NCI-H748 treated with DMSO at 0.1 percent for 48 hours (cell line): Measurements from ENCODE around the gene ATXN7L3.
"Not testable (repeated sequence)": the region's sequence is repeated elsewhere in the genome, so short reads cannot be mapped to it uniquely, and the experiment has no call there.

ENCODE experiments used
- DNase-seq: peaks from one replicate; lab custom pipeline; 2025; lab: John Stamatoyannopoulos, UW

The ATXN7L3 gene

DNA sequence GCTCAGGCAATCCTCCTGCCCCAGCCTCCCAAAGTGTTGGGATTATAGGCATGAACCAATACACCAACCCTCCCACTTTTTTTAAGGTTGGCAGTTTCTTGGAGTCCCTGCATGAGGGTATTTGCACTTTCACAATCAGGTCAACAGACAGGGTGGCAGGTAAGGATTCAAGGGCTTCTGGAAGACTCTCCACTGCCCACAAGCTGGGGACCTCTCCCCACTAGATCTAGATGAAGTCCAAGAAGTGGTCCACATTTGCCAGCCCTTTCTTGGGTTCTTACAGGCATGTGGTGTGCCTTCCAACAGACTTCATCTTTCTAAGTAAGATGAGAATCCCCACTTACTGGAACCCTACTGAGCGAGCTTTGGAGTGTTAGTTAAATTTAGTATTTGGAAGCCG lies 25.3 kb downstream of the ATXN7L3 start:
- no peak for DNase-seq

- no peak for DNase-seq
Observed at GRCh38 chr17:44171931-44172455, 27.7 kb downstream of the ATXN7L3 start.

- DNase-seq, result no peak
Observed at GRCh38 chr17:44170499-44171201, 29.0 kb downstream of the ATXN7L3 start, which contains the start of gene ASB16. TSS of gene ASB16 (plus strand) at chr17:44170704. CDS start at chr17:44170790, 86 bp downstream.

DNA sequence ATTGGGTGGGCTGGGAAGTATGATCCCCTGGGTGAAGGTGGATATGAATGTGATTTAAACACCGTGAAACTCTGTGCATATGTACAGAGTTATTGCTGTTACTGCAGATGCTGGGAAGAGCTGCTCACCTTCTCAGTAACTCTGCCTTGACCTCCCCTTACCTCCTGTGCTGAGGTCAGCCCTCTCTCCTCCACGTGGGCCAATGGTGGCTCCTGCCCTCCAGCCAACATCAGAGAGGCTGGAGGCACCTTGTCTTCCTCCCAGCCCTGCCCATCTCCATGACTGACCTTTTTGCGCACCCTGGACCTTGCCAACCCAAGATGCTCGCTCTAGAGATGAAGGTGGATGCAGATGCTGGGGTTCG lies 29.6 kb downstream of the ATXN7L3 start:
- no peak for DNase-seq

DNA sequence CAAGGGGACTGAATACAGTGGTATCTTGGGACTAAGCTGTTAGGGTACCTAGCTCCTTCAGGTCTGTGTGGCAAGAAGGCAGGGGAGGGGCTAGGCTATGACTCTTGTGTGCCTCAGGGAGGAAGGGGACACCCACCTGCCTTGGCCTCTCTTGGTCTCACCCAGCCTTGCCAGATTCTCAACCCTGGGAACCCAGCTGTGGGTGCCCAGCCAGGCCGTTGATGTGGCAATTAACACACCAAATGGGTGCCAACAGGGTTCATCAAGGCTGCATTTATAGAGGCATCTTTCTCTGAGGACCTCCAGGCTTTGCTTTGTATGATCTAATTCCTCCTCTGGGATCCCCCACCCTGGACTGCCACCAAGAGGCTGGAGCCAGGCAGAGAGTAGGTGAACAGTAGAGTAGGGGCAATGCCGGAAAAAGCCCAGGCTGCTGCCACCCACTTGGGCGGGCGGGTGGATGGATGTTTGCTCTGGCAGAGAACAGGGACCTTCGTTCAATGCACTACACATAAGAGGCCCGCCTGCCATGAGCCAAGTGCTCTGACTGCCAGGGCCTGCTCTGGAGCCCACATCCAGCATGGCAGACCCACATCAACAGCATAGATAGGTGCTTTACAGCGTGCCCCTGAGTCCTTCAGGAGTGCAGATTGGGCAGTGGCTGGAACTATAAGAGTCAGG lies 32.4 kb downstream of the ATXN7L3 start:
- no peak for DNase-seq

- no peak for DNase-seq
Observed at GRCh38 chr17:44164476-44164875, 35.2 kb downstream of the ATXN7L3 start.

GRCh38 chr17:44159519-44160210 lies 40.0 kb downstream of the ATXN7L3 start:
- no peak for DNase-seq

GRCh38 chr17:44155488-44155887 lies 44.2 kb downstream of the ATXN7L3 start:
- no peak for DNase-seq

GRCh38 chr17:44152875-44153274 lies 46.8 kb downstream of the ATXN7L3 start:
- no peak for DNase-seq

- DNase-seq, result no peak
Observed at GRCh38 chr17:44149750-44150329, 49.8 kb downstream of the ATXN7L3 start.

GRCh38 chr17:44149066-44149465 lies 50.6 kb downstream of the ATXN7L3 start:
- not testable (repeated sequence) for DNase-seq

GRCh38 chr17:44147812-44148211 lies 51.9 kb downstream of the ATXN7L3 start:
- DNase-seq, result no peak

GRCh38 chr17:44146375-44147346 lies 53.0 kb downstream of the ATXN7L3 start:
- no peak for DNase-seq

- DNase-seq, result no peak
Observed at GRCh38 chr17:44144966-44145739, 54.5 kb downstream of the ATXN7L3 start.

DNA sequence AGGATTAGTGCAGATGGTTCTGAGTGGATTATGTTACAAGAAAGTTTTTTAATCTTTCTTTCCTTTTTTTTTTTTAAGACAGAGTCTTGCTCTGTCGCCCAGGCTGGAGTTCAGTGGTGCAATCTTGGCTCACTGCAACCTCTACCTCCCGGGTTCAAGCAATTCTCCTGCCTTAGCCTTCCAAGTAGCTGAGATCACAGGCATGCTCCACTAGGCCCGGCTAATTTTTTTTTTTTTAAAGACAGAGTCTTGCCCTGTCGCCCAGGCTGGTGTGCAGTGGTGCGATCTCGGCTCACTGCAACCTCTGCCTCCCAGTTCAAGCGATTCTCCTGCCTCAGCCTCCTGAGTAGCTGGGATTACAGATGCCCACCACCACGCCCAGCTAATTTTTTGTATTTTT lies 55.8 kb downstream of the ATXN7L3 start:
- DNase-seq, result not testable (repeated sequence)
